Caco-2 (cell line): ENCODE results near the gene SPECC1. TPM values are rescaled to one million over a fixed set of nuclear protein-coding genes. Genes with fewer than 3 reads are reported as not detected.

Experiments
- BruUV-seq: library from RNA; stranded (reverse); fragments of 400-500 nt; replicated peaks from 2 replicates; lab custom pipeline; 2021; lab: Mats Ljungman, UMichigan
- CTCF ChIA-PET: fragments of 300-600 bp; sonication (Branson Sonifier 250); formaldehyde crosslinking; loops from one replicate; lab custom pipeline; 2022; ENCODE audit warnings: antibody characterized with exemption; lab: Charles Lee
- POLR2A ChIA-PET: fragments of 300-600 bp; sonication (Branson Sonifier 250); formaldehyde crosslinking; loops from one replicate; lab custom pipeline; 2022; ENCODE audit warnings: antibody characterized with exemption; lab: Charles Lee
- DNase-seq, 2 experiments: peaks; one replicate each; pipeline versions ENCODE4 v3.0.0 to v3.0.0-alpha.2; 2020 to 2022
- H3K27me3 ChIP-seq: replicated peaks from 2 replicates; pipeline ENCODE4 v1.6.0; 2011; ENCODE audit warnings: low read length; ENCODE audit not compliant: control insufficient read depth, insufficient read depth
- H3K36me3 ChIP-seq: 2 replicates; pipeline ENCODE4 v1.5.1; 2011; ENCODE audit warnings: low read length; ENCODE audit not compliant: control insufficient read depth, insufficient read depth
- H3K4me1 ChIP-seq: fragments of 250-450 bp; sonication (Bioruptor Pico); 2 replicates; pipeline ENCODE4 v1.5.1; 2020; ENCODE audit warnings: mild to moderate bottlenecking
- H3K4me3 ChIP-seq: 2 replicates; pipeline ENCODE4 v1.5.1; 2011; ENCODE audit warnings: low read depth, mild to moderate bottlenecking, control low read depth, low read length
- H3K9me3 ChIP-seq: fragments of 250-450 bp; sonication (Bioruptor Pico); 2 replicates; pipeline ENCODE4 v1.5.1; 2020; ENCODE audit warnings: mild to moderate bottlenecking, moderate library complexity
- H3K27ac Mint-ChIP-seq: one replicate; pipeline ENCODE4 v1.8.0; 2022; ENCODE audit warnings: mixed read lengths; ENCODE audit not compliant: unreplicated experiment
- H3K27me3 Mint-ChIP-seq: one replicate; pipeline ENCODE4 v1.8.0; 2022; ENCODE audit warnings: mixed read lengths; ENCODE audit not compliant: insufficient read depth, unreplicated experiment
- H3K36me3 Mint-ChIP-seq: one replicate; pipeline ENCODE4 v1.8.0; 2022; ENCODE audit warnings: mild to moderate bottlenecking, mixed read lengths; ENCODE audit not compliant: insufficient read depth, unreplicated experiment
- H3K4me1 Mint-ChIP-seq: one replicate; pipeline ENCODE4 v1.8.0; 2022; ENCODE audit warnings: low read depth, mixed read lengths; ENCODE audit not compliant: unreplicated experiment
- H3K4me3 Mint-ChIP-seq: one replicate; pipeline ENCODE4 v1.8.0; 2022; ENCODE audit warnings: mild to moderate bottlenecking, moderate library complexity, mixed read lengths; ENCODE audit not compliant: unreplicated experiment
- H3K9me3 Mint-ChIP-seq: one replicate; pipeline ENCODE4 v1.8.0; 2022; ENCODE audit warnings: mixed read lengths; ENCODE audit not compliant: unreplicated experiment
- intact Hi-C: fragments of 100-400 bp; cut with micrococcal nuclease; formaldehyde crosslinking; loops from one replicate; pipeline ENCODE4 v1.10.0; 2022; ENCODE audit not compliant: unreplicated experiment
- total RNA-seq: library from RNA; stranded (reverse); gene quantifications from 2 replicates; pipeline ENCODE4 v1.2.3, GENCODE V29; 2022
- TF ChIP-seq, protein P1 (sequence below), 2 experiments: fragments of 200-600 bp in 1 of 2; IDR thresholded peaks; 1 replicate in 1 of 2; 2 replicates in 1 of 2; pipeline versions ENCODE4 v1.5.1 to v1.8.0; 2011 to 2022; ENCODE audit warnings: antibody characterized with exemption in 1 of 2, control low read depth in 1 of 2, inconsistent platforms in 1 of 2, low read depth in 1 of 2, low read length in 1 of 2, mild to moderate bottlenecking in 1 of 2, moderate library complexity in 1 of 2; ENCODE audit not compliant: insufficient read depth in 1 of 2, severe bottlenecking in 1 of 2, unreplicated experiment in 1 of 2

The SPECC1 gene
- total RNA-seq, 1 experiment from 2014 or later, result 123 TPM

DNA sequence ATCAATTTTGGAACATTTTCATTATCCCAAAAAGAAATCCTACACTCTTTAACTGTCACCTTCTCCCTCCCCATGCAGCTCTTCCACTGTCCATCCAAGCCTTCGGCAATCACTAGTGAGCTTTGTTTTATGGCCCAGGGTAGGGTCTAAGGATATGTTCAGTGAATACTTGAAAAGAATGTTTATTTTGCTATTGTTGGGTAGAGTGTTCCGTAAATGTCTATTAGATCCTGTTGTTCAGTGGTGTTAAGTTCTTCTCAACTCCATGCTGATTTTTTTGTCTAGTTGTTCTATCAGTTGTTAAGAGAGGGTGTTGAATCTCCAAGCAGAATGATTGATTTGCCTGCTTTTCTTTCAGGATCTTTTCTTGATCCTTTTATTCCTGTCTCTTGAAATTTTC is 29.9 kb downstream of the SPECC1 start:
- no peak for DNase-seq
- peaks cover 31% of the 10 kb centered on the region for H3K27me3 Mint-ChIP-seq
- H3K9me3 ChIP-seq, result no peaks in the 10 kb centered on the region
- no peak overlapping the region for H3K4me3 ChIP-seq
- no peaks in the 10 kb centered on the region for H3K4me1 Mint-ChIP-seq
- no peaks in the 10 kb centered on the region for H3K36me3 Mint-ChIP-seq
- no peak overlapping the region for H3K27ac Mint-ChIP-seq
- H3K4me1 ChIP-seq, result no peaks in the 10 kb centered on the region
- no peak overlapping the region for H3K4me3 Mint-ChIP-seq
- no peaks in the 10 kb centered on the region for H3K36me3 ChIP-seq
- no TSS peak for BruUV-seq
- ChIA-PET CTCF (interaction anchor here (0.6 kb wide), 2 partner anchors 29 to 188 kb away, joined by 3 read pairs; no protein-coding TSS in a partner anchor), POLR2A (no interaction called here)
- intact Hi-C loops, result no loop called here
- no peaks in the 10 kb centered on the region for H3K9me3 Mint-ChIP-seq
- TF ChIP-seq, protein P1, sequence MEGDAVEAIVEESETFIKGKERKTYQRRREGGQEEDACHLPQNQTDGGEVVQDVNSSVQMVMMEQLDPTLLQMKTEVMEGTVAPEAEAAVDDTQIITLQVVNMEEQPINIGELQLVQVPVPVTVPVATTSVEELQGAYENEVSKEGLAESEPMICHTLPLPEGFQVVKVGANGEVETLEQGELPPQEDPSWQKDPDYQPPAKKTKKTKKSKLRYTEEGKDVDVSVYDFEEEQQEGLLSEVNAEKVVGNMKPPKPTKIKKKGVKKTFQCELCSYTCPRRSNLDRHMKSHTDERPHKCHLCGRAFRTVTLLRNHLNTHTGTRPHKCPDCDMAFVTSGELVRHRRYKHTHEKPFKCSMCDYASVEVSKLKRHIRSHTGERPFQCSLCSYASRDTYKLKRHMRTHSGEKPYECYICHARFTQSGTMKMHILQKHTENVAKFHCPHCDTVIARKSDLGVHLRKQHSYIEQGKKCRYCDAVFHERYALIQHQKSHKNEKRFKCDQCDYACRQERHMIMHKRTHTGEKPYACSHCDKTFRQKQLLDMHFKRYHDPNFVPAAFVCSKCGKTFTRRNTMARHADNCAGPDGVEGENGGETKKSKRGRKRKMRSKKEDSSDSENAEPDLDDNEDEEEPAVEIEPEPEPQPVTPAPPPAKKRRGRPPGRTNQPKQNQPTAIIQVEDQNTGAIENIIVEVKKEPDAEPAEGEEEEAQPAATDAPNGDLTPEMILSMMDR (IDR thresholded peaks at IDR 0.05; ENCODE audit: insufficient read depth in 1 of 2, low read depth in 1 of 2, low read length in 1 of 2, severe bottlenecking in 1 of 2, unreplicated experiment in 1 of 2), result no peak
- H3K27me3 ChIP-seq, result no peaks in the 10 kb centered on the region

DNA sequence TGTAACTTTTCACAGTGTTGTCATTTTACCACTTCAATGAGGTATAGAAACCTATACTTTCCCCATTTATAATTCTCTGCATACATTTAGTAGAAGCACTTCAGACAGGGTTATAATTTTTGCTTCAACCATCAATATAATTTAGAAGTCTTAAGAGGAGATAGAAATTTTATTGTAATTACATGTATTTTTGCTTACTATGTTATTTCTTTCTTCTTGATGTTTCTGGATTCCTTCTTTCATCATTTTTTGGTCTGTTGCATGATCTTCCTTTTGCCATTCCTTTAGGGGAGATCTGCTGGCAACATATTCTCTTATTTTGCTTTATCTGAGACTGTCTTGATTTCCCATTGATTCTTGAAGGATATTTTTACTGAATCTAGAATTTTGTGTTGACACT is 31.1 kb downstream of the SPECC1 start:
- TF ChIP-seq, protein P1 (IDR thresholded peaks at IDR 0.05; ENCODE audit: insufficient read depth in 1 of 2, low read depth in 1 of 2, low read length in 1 of 2, severe bottlenecking in 1 of 2, unreplicated experiment in 1 of 2), result no peak
- ChIA-PET CTCF (no interaction called here), POLR2A (no interaction called here)
- no TSS peak for BruUV-seq
- Mint-ChIP-seq H3K27me3 (peaks cover 26% of the 10 kb centered on the region), H3K4me3 (no peak overlapping the region), H3K27ac (no peak overlapping the region), H3K36me3 (no peaks in the 10 kb centered on the region), H3K9me3 (no peaks in the 10 kb centered on the region), H3K4me1 (no peaks in the 10 kb centered on the region)
- no peaks in the 10 kb centered on the region for H3K9me3 ChIP-seq
- H3K27me3 ChIP-seq, result no peaks in the 10 kb centered on the region
- H3K36me3 ChIP-seq, result no peaks in the 10 kb centered on the region
- H3K4me3 ChIP-seq, result no peak overlapping the region
- H3K4me1 ChIP-seq, result no peaks in the 10 kb centered on the region
- intact Hi-C loops, result no loop called here
- no peak for DNase-seq

DNA sequence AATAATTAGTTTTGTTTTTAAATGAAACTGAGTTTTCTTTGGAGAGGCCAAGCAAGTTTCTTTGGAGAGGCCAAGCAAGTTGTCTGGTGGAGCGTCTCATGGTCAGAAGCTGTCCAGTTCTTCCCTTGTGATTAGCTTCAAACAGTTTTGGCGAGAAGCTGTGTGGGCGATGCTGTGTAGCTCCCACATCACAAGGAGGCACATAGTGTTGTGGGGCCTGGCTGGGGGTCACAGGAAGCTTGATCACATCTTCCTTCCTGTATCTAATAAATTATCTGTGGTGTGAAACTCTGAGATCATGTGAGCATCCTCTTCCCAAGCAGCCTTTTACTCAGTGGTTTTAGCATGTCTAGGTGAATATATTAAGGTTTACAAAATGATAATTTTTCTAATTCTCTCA is 33.9 kb downstream of the SPECC1 start:
- Mint-ChIP-seq H3K36me3 (no peaks in the 10 kb centered on the region), H3K27me3 (peaks cover 29% of the 10 kb centered on the region), H3K27ac (no peak overlapping the region), H3K4me1 (no peaks in the 10 kb centered on the region), H3K9me3 (no peaks in the 10 kb centered on the region), H3K4me3 (no peak overlapping the region)
- no TSS peak for BruUV-seq
- ChIA-PET POLR2A (no interaction called here), CTCF (no interaction called here)
- Histone ChIP-seq H3K4me3 (no peak overlapping the region), H3K36me3 (no peaks in the 10 kb centered on the region), H3K4me1 (no peaks in the 10 kb centered on the region), H3K27me3 (no peaks in the 10 kb centered on the region), H3K9me3 (no peaks in the 10 kb centered on the region)
- DNase-seq, result no peak
- TF ChIP-seq, protein P1 (IDR thresholded peaks at IDR 0.05; ENCODE audit: insufficient read depth in 1 of 2, low read depth in 1 of 2, low read length in 1 of 2, severe bottlenecking in 1 of 2, unreplicated experiment in 1 of 2), result no peak
- intact Hi-C loops, result no loop called here
